Stimulated activated CD4-positive, alpha-beta T cell treated with anti-CD3 and anti-CD28 coated beads, Interleukin-4, amount 100 ng/mL, for 1 hour (primary cell): ENCODE results near the gene LUC7L.
"Not testable (repeated sequence)": the region's sequence is repeated elsewhere in the genome, so short reads cannot be mapped to it uniquely, and the experiment has no call there.

ENCODE experiments used
- DNase-seq: peaks from one replicate; pipeline ENCODE4 v3.0.0-alpha.2; 2020

Gene LUC7L

GRCh38 chr16:263182-263774, 34.0 kb upstream of the LUC7L start:
- no peak for DNase-seq

GRCh38 chr16:262121-262745, 33.0 kb upstream of the LUC7L start:
- DNase-seq = no peak

GRCh38 chr16:261031-261691, 31.9 kb upstream of the LUC7L start:
- DNase-seq = no peak

- DNase-seq = no peak
Measured at GRCh38 chr16:260326-260725, 31.1 kb upstream of the LUC7L start.

- DNase-seq = no peak
Measured at GRCh38 chr16:259814-260253, 30.6 kb upstream of the LUC7L start.

- no peak for DNase-seq
Measured at GRCh38 chr16:259226-259625, 30.0 kb upstream of the LUC7L start.

GRCh38 chr16:258091-258490, 28.8 kb upstream of the LUC7L start:
- not testable (repeated sequence) for DNase-seq

GRCh38 chr16:255183-255582, 25.9 kb upstream of the LUC7L start:
- no peak for DNase-seq

GRCh38 chr16:254461-254860, 25.2 kb upstream of the LUC7L start:
- no peak for DNase-seq

GRCh38 chr16:253833-254232, 24.6 kb upstream of the LUC7L start:
- no peak for DNase-seq

GRCh38 chr16:252366-253337, 23.4 kb upstream of the LUC7L start:
- DNase-seq = peak; percentile 20

GRCh38 chr16:249431-249830, 20.2 kb upstream of the LUC7L start:
- DNase-seq = no peak

- no peak for DNase-seq
Measured at GRCh38 chr16:247027-247426, 17.8 kb upstream of the LUC7L start.

GRCh38 chr16:245105-245504, 15.9 kb upstream of the LUC7L start:
- no peak for DNase-seq

- DNase-seq = no peak
Measured at GRCh38 chr16:243348-243747, 14.1 kb upstream of the LUC7L start.

- DNase-seq = no peak
Measured at GRCh38 chr16:242281-242680, 13.0 kb upstream of the LUC7L start.

GRCh38 chr16:240559-240958, 11.3 kb upstream of the LUC7L start:
- DNase-seq = no peak

GRCh38 chr16:239948-240277, 10.7 kb upstream of the LUC7L start:
- no peak for DNase-seq

GRCh38 chr16:234468-235305, 5.4 kb upstream of the LUC7L start, which contains the start of gene FAM234A:
Gene FAM234A, plus strand, starts transcription at chr16:234821. Its CDS starts 19,593 bp downstream, at chr16:254414.
- DNase-seq = peak; percentile 97

- no peak for DNase-seq
Measured at GRCh38 chr16:230949-231348, 1.7 kb upstream of the LUC7L start.

GRCh38 chr16:230351-230750, 1.1 kb upstream of the LUC7L start:
- not testable (repeated sequence) for DNase-seq

- DNase-seq = no peak
Measured at GRCh38 chr16:229731-230281, 557 bp upstream of the LUC7L start.
